Hypothalamus (tissue), 51 donors: Measurements from ENCODE around the gene DTWD1.
"Not testable (repeated sequence)": the region's sequence is repeated elsewhere in the genome, so short reads cannot be mapped to it uniquely, and the experiment has no call there.

Experiments used
- DNase-seq, 51 donors: peaks; one replicate each; lab custom pipeline; 2025; lab: John Stamatoyannopoulos, UW

DTWD1 gene, protein sequence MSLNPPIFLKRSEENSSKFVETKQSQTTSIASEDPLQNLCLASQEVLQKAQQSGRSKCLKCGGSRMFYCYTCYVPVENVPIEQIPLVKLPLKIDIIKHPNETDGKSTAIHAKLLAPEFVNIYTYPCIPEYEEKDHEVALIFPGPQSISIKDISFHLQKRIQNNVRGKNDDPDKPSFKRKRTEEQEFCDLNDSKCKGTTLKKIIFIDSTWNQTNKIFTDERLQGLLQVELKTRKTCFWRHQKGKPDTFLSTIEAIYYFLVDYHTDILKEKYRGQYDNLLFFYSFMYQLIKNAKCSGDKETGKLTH

DNA sequence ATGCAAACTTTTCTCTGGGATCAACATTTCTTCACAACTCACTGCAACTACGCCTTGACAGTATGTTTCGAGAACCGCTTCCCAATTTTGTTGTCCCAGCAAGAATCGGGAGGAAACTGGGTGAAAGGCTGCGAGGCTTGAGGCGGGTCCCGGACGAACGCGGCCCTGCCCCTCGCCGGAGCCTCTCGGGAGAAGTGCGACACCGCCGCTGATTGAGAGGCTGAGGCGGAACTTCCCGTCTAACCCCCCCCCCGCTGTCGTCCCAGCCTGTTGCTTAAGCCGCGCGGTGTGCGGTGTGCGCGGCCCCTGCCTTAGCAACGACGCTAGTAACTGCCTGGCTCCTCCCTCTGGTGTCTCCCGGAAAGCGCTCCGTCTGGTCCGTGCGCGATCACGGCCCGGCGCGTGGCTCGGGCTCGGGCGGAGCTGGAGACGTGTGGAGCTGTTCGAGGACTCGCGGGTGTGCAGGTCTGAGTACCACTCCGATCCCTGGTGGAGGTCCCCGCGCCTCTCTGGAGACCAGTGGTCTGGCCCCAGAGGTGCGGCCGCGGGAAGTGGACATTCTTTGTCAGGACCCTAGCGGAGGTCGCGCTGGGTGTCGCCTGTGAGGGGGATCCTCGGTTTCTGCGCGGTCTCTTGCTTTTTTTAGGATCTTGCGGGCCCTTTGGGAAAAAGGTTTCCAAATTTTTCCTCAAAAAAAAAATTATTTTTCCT lies at the start of gene DTWD1, which contains the start of gene FAM227B:
DTWD1 (plus strand) TSS at position 391 of the 711 bp plus-strand sequence. CDS start 4,120 bp downstream, outside the sequence.
FAM227B (minus strand) TSS at position 161 of the 711 bp plus-strand sequence. CDS start 5,647 bp downstream, outside the sequence.
- DNase-seq, result peak; percentile 48 to 99 (median 92)

GRCh38 chr15:49573421-49573820 lies 47.4 kb upstream of the DTWD1 start:
- no peak for DNase-seq

GRCh38 chr15:49589030-49589429 lies 31.8 kb upstream of the DTWD1 start:
- DNase-seq, result no peak

DNA sequence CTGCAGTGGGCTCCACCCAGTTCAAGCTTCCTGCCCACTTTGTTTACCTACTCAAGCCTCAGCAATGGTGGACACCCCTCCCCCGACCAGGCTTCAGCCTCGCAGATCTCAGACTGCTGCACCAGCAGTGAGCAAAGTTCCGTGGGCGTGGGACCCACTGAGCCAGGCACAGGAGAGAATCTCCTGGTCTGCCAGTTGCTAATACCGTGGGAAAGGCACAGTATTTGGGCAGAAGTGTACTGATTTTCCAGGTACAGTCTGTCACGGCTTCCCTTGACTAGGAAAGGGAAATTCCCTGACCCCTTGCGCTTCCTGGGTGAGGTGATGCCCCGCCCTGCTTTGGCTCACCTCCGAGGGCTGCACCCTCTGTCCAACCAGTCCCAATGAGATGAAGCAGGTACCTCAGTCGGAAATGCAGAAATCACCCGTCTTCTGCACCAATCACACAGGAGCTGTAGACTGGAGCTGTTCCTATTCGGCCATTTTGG lies 28.0 kb upstream of the DTWD1 start:
- not testable (repeated sequence) for DNase-seq

- no peak for DNase-seq
Observed at GRCh38 chr15:49604625-49605409, 16.0 kb upstream of the DTWD1 start.

DNA sequence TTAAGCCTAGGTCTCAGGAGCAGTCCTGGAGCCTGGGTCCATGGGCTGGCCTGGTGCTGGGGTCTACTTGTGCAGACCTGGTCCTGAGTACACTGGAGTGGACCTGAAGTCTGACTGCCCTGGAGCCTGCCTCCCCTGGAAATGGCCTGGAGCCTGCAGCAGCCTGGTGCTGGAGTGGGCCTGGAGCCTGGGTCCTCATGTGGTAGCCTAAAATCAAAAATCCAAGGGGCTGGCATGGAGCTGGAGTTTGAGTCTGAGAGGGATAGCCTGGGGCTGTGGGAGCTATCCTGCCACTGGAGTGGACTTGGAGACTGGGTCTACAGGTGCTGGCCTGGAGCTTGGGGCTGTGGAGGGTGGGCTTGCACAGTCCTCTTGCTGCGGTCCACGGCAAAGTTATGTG lies 15.3 kb upstream of the DTWD1 start:
- no peak for DNase-seq

DNA sequence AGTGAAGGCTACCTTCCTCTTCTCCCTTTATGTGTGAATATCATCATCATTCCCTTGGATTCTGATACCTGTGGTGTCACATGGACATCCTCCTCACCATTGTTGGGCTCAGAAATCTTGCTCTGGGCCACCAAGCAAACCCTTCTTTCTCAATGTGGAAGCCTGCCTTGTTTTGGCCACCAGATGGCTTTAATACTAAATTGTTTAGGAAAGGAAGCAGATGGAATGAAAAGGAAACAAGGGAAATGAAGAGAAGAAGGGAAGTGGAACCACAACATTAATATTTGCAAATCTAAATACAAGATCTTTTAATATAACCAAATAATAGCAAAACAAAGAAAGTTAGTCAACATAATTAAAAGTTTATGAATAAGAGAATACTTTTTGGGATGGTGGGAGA lies 14.3 kb upstream of the DTWD1 start:
- DNase-seq, result no peak

DNA sequence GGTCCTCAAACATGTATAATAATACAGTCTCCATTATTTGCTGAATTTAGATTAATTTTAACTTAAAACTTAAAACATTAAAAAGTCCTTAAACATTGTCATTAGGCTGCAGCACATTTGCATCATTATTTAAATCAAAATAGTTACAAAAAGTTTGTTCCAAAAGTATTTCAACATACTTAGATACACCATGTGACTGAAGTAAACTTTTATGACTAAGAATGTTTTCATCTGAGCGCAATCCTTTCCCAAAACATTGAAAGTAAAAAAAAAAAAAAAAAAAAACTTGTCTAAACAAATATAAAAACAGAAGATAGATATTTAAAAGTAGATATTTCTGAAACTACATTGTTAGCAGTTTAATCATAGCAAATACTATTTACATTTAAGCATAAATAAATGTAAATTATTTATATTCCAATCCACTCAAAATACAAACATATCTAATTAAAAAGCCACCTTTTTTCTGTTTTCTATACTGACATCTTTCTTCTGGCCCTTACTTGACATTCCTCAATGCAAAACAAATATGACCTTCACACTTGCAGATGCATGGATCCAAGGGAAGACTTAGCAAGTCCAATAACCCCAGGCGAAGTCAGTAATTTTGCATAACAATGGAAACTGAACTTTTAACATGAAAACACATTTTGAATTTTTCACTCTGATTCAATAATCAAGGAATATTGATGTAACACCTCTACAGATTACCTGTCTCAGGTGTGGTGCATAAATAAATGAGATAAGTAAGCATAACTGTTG lies 10.5 kb upstream of the DTWD1 start:
- DNase-seq, result no peak

GRCh38 chr15:49612240-49612639 lies 8.6 kb upstream of the DTWD1 start:
- DNase-seq, result not testable (repeated sequence)

GRCh38 chr15:49619226-49619625 lies 1.6 kb upstream of the DTWD1 start:
- no peak for DNase-seq

GRCh38 chr15:49620199-49620598 lies 649 bp upstream of the DTWD1 start:
- no peak for DNase-seq

- DNase-seq, result peak in 1 of 51 donors; percentile 38
Observed at GRCh38 chr15:49621401-49621811, 558 bp downstream of the DTWD1 start.

DNA sequence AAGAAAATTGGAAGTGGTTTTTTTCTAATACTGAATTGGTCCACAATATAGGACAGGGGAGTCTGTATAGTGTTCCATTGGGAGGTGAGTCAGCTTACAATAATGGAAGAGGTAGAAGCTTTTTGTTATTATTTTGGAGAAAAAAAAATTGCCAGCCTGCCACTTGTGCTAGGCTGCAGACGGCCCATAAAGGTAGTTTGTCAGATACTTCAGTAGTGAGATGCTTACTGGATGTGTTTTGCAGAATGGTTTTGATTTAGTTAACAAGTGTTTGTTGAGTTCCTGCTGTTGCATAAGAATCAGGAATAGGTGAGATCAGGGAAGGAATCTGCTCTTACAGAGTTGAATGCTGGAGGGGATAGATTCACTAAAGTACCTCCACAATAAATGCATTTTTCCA lies 1.0 kb downstream of the DTWD1 start:
- DNase-seq, result no peak

DNA sequence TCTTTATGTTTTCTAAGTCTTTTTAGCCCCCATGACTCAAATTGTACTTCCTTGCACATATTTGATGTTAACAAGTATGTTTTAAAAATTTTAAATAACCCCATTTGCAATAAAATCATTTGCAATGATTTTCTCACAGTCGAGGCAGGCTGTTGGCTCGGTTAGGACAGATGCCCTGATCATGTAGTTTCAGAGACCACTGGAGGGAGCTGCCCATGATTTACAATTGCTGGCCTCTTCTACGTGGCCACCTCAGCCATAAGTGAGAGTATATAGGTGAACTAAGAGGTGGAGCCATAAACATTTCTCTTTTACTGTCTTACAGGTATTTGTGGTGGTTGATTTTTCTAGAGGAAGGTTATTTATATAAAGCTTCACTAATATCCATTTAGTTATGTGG lies 1.7 kb downstream of the DTWD1 start:
- DNase-seq, result no peak

GRCh38 chr15:49624056-49624455 lies 3.2 kb downstream of the DTWD1 start:
- DNase-seq, result no peak

- DNase-seq, result no peak
Observed at GRCh38 chr15:49625460-49626036, 4.7 kb downstream of the DTWD1 start.

DNA sequence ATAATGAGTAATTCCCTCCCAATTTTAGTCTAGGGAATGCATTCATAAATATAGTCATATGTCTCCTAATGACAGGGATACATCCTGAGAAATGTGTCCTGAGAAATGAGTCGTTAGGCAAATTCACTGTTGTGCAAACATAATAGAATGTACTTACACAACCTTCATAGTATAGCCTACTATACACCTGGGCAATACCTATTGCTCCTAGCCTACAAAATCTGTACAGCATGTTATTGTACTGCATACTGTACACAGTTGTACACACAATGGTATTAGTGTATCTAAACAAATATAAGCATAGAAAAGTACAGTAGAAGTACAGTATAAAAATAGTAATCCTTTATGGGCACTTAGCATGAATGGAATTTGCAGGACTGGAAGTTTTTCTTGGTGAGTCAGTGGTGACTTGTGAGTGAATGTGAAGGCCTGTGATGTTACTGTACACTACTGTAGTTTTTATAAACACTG lies 6.6 kb downstream of the DTWD1 start:
- no peak for DNase-seq

DNA sequence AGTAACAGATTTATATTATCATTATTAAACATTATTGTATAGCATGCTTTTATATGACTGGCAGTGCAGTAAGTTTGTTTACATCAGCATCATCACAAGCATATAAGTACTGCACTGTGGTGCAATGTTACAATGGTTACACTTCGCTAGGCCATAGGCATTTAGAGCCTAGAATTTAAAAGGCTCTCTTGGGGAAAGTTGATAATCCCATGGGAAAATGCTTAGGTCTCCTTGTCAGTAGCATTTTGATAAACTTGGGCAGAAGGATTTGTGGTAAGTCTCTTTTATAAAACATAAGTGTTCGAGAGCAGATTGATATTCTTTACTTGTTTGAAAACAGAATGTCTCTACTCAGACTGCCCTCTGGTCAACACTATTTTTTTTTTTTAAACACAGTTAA lies 7.5 kb downstream of the DTWD1 start:
- DNase-seq, result no peak

DNA sequence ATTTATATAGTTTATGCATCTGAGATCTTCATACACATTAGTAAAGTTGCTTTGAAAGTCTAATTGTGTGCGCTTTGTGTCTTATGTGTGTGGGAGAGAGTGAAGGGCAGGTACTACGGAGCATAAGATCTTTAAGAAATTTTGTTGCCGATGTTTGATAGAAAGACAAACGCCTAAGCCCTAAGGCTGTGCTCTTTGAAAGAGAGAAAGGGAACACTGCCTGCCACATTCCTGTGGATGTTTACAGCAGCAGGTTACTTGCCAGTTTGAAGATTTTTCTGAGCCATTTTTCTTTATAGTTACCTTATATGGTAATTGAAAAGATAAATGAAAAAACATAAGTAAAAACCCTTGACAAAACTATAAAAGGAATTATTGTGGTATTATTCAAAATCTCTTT lies 17.0 kb downstream of the DTWD1 start:
- no peak for DNase-seq

- no peak for DNase-seq
Observed at GRCh38 chr15:49644364-49644794, 23.5 kb downstream of the DTWD1 start.
